Fibroblast of mammary gland (primary cell): ENCODE results near the gene TMEM232.

ENCODE experiments used
- DNase-seq: peaks from one replicate; pipeline ENCODE4 v3.0.0-alpha.2; 2010; ENCODE audit warnings: low read depth
- H3K4me3 ChIP-seq: 2 replicates; pipeline ENCODE4 v1.5.1; 2011; ENCODE audit warnings: low read depth, mild to moderate bottlenecking, low read length, moderate library complexity; ENCODE audit not compliant: control insufficient read depth
- TF ChIP-seq, protein P1 (sequence below): conservative IDR thresholded peaks from 2 replicates; pipeline ENCODE4 v1.5.1; 2011; ENCODE audit warnings: low read depth, low read length, inconsistent platforms; ENCODE audit not compliant: control insufficient read depth, insufficient read depth

TMEM232 gene

DNA sequence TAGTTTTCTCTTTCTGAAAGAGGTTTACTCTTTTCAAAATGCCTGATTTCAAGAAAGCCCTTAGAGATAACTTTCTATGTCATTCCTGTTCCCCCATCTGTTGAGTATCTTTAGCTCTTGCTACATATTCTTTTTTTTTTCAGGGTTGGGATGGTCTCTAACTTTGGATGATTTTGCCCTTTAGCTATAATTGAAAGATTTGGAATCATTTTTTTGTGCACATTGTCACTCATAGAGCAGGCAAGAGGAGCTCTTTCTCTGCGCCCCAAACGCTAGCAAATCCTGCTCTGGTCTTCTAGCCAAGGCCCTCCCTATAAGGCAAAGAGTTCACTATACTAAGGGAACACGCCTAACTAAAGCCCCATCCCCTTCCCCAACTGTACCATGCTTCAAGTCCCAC, 316.9 kb downstream of the TMEM232 start:
- no peak overlapping the region for H3K4me3 ChIP-seq
- TF ChIP-seq, protein P1, sequence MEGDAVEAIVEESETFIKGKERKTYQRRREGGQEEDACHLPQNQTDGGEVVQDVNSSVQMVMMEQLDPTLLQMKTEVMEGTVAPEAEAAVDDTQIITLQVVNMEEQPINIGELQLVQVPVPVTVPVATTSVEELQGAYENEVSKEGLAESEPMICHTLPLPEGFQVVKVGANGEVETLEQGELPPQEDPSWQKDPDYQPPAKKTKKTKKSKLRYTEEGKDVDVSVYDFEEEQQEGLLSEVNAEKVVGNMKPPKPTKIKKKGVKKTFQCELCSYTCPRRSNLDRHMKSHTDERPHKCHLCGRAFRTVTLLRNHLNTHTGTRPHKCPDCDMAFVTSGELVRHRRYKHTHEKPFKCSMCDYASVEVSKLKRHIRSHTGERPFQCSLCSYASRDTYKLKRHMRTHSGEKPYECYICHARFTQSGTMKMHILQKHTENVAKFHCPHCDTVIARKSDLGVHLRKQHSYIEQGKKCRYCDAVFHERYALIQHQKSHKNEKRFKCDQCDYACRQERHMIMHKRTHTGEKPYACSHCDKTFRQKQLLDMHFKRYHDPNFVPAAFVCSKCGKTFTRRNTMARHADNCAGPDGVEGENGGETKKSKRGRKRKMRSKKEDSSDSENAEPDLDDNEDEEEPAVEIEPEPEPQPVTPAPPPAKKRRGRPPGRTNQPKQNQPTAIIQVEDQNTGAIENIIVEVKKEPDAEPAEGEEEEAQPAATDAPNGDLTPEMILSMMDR: no peak
- no peak for DNase-seq

GRCh38 chr5:110402562-110402961, 323.9 kb downstream of the TMEM232 start:
- H3K4me3 ChIP-seq: no peak overlapping the region
- TF ChIP-seq, protein P1: no peak
- DNase-seq: no peak

DNA sequence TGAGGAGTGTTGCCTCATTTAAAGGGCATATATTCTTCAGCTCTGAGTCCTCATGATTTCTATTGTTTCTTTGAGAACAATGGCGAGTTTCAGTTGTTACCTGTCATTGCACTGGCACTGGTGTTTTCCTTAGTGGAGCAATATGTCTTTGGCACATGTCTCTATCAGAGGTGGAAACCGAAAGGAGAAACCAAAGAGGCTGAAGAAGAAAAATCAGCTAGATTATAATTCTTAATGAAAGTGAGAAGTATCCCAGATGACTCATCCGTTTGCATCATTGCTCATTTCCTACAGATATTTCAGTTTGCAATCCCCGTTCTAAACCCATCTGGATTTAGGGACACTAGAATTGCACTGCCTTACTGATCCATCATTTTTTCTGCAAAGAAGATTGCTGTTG, 324.6 kb downstream of the TMEM232 start:
- TF ChIP-seq, protein P1: no peak
- DNase-seq: peak; percentile 67

GRCh38 chr5:110398951-110399350, 327.5 kb downstream of the TMEM232 start:
- H3K4me3 ChIP-seq: no peak overlapping the region
- TF ChIP-seq, protein P1: no peak
- no peak for DNase-seq

More for the DNA sequence above, 324.6 kb downstream of the TMEM232 start:
- no peak overlapping the region for H3K4me3 ChIP-seq

GRCh38 chr5:110397281-110397680, 329.2 kb downstream of the TMEM232 start:
- TF ChIP-seq, protein P1: no peak
- no peak for DNase-seq

GRCh38 chr5:110386782-110387181, 339.7 kb downstream of the TMEM232 start:
- TF ChIP-seq, protein P1: no peak
- peak; percentile 48 for DNase-seq
- H3K4me3 ChIP-seq: no peak overlapping the region

More at GRCh38 chr5:110397281-110397680, 329.2 kb downstream of the TMEM232 start:
- H3K4me3 ChIP-seq: no peak overlapping the region

DNA sequence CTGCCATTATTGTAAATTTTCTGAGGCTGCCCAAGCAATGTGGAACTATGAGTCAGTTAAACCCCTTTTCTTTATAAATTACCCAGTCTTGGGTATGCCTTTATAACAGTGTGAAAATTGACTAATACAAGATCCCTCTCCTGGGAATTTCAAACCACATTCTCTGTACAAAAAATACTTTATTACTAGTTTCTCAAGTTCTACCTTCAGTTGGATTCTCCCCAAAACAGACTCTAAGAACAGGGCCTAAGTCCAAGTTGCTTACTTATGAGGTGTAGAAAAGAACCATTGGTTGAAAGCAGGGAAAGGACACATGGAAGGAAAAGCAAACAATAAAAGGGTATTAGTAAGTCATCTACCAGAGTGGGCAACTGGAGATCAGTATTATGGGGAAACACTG, 343.2 kb downstream of the TMEM232 start:
- no peak overlapping the region for H3K4me3 ChIP-seq
- TF ChIP-seq, protein P1: no peak
- DNase-seq: peak; percentile 59
